CD4-positive, alpha-beta memory T cell (primary cell): ENCODE results near the gene C9orf153. TPM values are rescaled to one million over a fixed set of nuclear protein-coding genes. Genes with fewer than 3 reads are reported as not detected.
A peak's percentile ranks its signal among the peaks of the same experiment; 100 is the strongest.

Experiments
- CTCF ChIA-PET: fragments of 350-600 bp; sonication (Branson Sonifier 250); formaldehyde crosslinking; loops from one replicate; lab custom pipeline; 2021; ENCODE audit warnings: inconsistent platforms; ENCODE audit not compliant: partially characterized antibody; lab: Charles Lee
- POLR2A ChIA-PET: fragments of 350-600 bp; sonication (Branson Sonifier 250); formaldehyde crosslinking; loops from one replicate; lab custom pipeline; 2021; ENCODE audit not compliant: partially characterized antibody; lab: Charles Lee
- DNase-seq, 5 donors: peaks; one replicate each; pipeline versions ENCODE4 v3.0.0 to v3.0.0-alpha.2; 2020 to 2022; ENCODE audit warnings: mixed read lengths in 1 of 5
- H3K27ac ChIP-seq: one replicate; pipeline ENCODE4 v1.7.0; 2013; ENCODE audit warnings: low read depth, low read length
- H3K27me3 ChIP-seq: 2 replicates; pipeline ENCODE4 v1.7.0; 2013; ENCODE audit warnings: mild to moderate bottlenecking, low read length, moderate library complexity; ENCODE audit not compliant: insufficient read depth
- H3K36me3 ChIP-seq: 2 replicates; pipeline ENCODE4 v1.7.0; 2013; ENCODE audit warnings: mild to moderate bottlenecking, low read length, moderate library complexity; ENCODE audit not compliant: insufficient read depth
- H3K4me1 ChIP-seq: 2 replicates; pipeline ENCODE4 v1.7.0; 2013; ENCODE audit warnings: mild to moderate bottlenecking, low read length, moderate library complexity; ENCODE audit not compliant: insufficient read depth
- H3K4me3 ChIP-seq, 2 donors: one replicate each; pipeline ENCODE4 v1.7.0; 2013; ENCODE audit warnings: low read length in 2 of 2, mild to moderate bottlenecking in 1 of 2
- H3K9me3 ChIP-seq, 2 donors: one replicate each; pipeline ENCODE4 v1.7.0; 2013; ENCODE audit warnings: low read length in 2 of 2, control low read depth in 1 of 2; ENCODE audit not compliant: control insufficient read depth in 1 of 2
- H3K27ac Mint-ChIP-seq, 7 donors: one replicate each; pipeline ENCODE4 v1.8.0; 2020 to 2021; ENCODE audit warnings: mixed read lengths in 7 of 7, mild to moderate bottlenecking in 6 of 7, inconsistent platforms in 3 of 7, moderate library complexity in 3 of 7
- H3K27me3 Mint-ChIP-seq, 2 donors: one replicate each; pipeline ENCODE4 v1.8.0; 2020 to 2021; ENCODE audit warnings: mixed read lengths in 2 of 2
- H3K36me3 Mint-ChIP-seq, 2 donors: one replicate each; pipeline ENCODE4 v1.8.0; 2020 to 2021; ENCODE audit warnings: mixed read lengths in 2 of 2, inconsistent platforms in 1 of 2, mild to moderate bottlenecking in 1 of 2
- H3K4me1 Mint-ChIP-seq, 4 donors: one replicate each; pipeline ENCODE4 v1.8.0; 2020 to 2021; ENCODE audit warnings: mixed read lengths in 4 of 4, mild to moderate bottlenecking in 1 of 4
- H3K4me3 Mint-ChIP-seq, 8 donors: one replicate each; pipeline ENCODE4 v1.8.0; 2020 to 2021; ENCODE audit warnings: mixed read lengths in 8 of 8, mild to moderate bottlenecking in 7 of 8, moderate library complexity in 6 of 8, inconsistent platforms in 3 of 8
- H3K9me3 Mint-ChIP-seq, 8 donors: one replicate each; pipeline ENCODE4 v1.8.0; 2020 to 2021; ENCODE audit warnings: mixed read lengths in 8 of 8, mild to moderate bottlenecking in 5 of 8, inconsistent platforms in 3 of 8, moderate library complexity in 1 of 8
- intact Hi-C: fragments of 100-400 bp; cut with micrococcal nuclease; formaldehyde crosslinking; loops from one replicate; pipeline ENCODE4 v1.15.1; 2023
- polyA plus RNA-seq, 2 donors: library from polyadenylated mRNA; unstranded; fragments of 300-500 nt; fragmentation: Illumina TruSeq; gene quantifications; one replicate each; pipeline ENCODE4 v1.2.3, GENCODE V29; 2021
- total RNA-seq, 2 experiments: library from RNA; stranded (reverse); gene quantifications; one replicate each; pipeline ENCODE4 v1.2.3, GENCODE V29; 2021

Gene C9orf153
- total and polyA plus RNA-seq, 4 experiments from 2014 or later: 0.55 to 0.87 TPM; not detected in 2

- Histone ChIP-seq H3K4me1 (no peaks in the 10 kb centered on the region), H3K4me3 (no peak overlapping the region), H3K27ac (no peak overlapping the region), H3K36me3 (no peaks in the 10 kb centered on the region), H3K9me3 (no peaks in the 10 kb centered on the region), H3K27me3 (no peaks in the 10 kb centered on the region)
- Mint-ChIP-seq H3K9me3 (peaks cover 0 to 26% (median 14%) of the 10 kb centered on the region in 8 donors), H3K36me3 (peaks cover 1 to 5% of the 10 kb centered on the region in 2 donors), H3K4me3 (no peak overlapping the region), H3K27me3 (peaks cover 6% of the 10 kb centered on the region in 2 donors), H3K27ac (no peak overlapping the region), H3K4me1 (no peaks in the 10 kb centered on the region)
- ChIA-PET CTCF (no interaction called here), POLR2A (no interaction called here)
- intact Hi-C loops: no loop called here
- no peak for DNase-seq
Observed at GRCh38 chr9:86252870-86253269, 6.6 kb downstream of the C9orf153 start.

- Mint-ChIP-seq H3K9me3 (peaks cover 0 to 25% (median 13%) of the 10 kb centered on the region in 8 donors), H3K36me3 (peaks cover 0 to 1% of the 10 kb centered on the region in 2 donors), H3K4me3 (no peak overlapping the region), H3K4me1 (peaks cover 0 to 2% (median 0%) of the 10 kb centered on the region in 4 donors), H3K27me3 (peaks cover 6 to 8% of the 10 kb centered on the region in 2 donors), H3K27ac (no peak overlapping the region)
- DNase-seq: no peak
- intact Hi-C loops: no loop called here
- Histone ChIP-seq H3K9me3 (no peaks in the 10 kb centered on the region), H3K4me3 (no peak overlapping the region), H3K4me1 (no peaks in the 10 kb centered on the region), H3K27ac (no peak overlapping the region), H3K36me3 (no peaks in the 10 kb centered on the region), H3K27me3 (no peaks in the 10 kb centered on the region)
- CTCF ChIA-PET: no interaction called here
- POLR2A ChIA-PET: no interaction called here
Observed at GRCh38 chr9:86250123-86250522, 9.3 kb downstream of the C9orf153 start.

- H3K4me3 ChIP-seq: no peak overlapping the region
- H3K36me3 ChIP-seq: no peaks in the 10 kb centered on the region
- Mint-ChIP-seq H3K9me3 (peaks cover 0 to 16% (median 10%) of the 10 kb centered on the region in 8 donors), H3K27ac (no peak overlapping the region), H3K27me3 (peaks cover 6 to 8% of the 10 kb centered on the region in 2 donors), H3K4me1 (peaks cover 0 to 2% (median 0%) of the 10 kb centered on the region in 4 donors), H3K4me3 (no peak overlapping the region), H3K36me3 (no peaks in the 10 kb centered on the region)
- no peaks in the 10 kb centered on the region for H3K27me3 ChIP-seq
- POLR2A ChIA-PET: no interaction called here
- no peaks in the 10 kb centered on the region for H3K9me3 ChIP-seq
- CTCF ChIA-PET: no interaction called here
- H3K4me1 ChIP-seq: no peaks in the 10 kb centered on the region
- DNase-seq: no peak
- H3K27ac ChIP-seq: no peak overlapping the region
- intact Hi-C loops: no loop called here
Observed at GRCh38 chr9:86248746-86249145, 10.7 kb downstream of the C9orf153 start.

- no peak overlapping the region for H3K4me3 Mint-ChIP-seq
- no peaks in the 10 kb centered on the region for H3K36me3 Mint-ChIP-seq
- intact Hi-C loops: no loop called here
- H3K27ac Mint-ChIP-seq: no peak overlapping the region
- Histone ChIP-seq H3K4me1 (no peaks in the 10 kb centered on the region), H3K9me3 (no peaks in the 10 kb centered on the region), H3K4me3 (no peak overlapping the region), H3K36me3 (no peaks in the 10 kb centered on the region), H3K27me3 (no peaks in the 10 kb centered on the region), H3K27ac (no peak overlapping the region)
- H3K27me3 Mint-ChIP-seq: peaks cover 6 to 8% of the 10 kb centered on the region in 2 donors
- DNase-seq: no peak
- H3K4me1 Mint-ChIP-seq: peaks cover 0 to 2% (median 0%) of the 10 kb centered on the region in 4 donors
- POLR2A ChIA-PET: no interaction called here
- CTCF ChIA-PET: no interaction called here
- H3K9me3 Mint-ChIP-seq: peaks cover 0 to 5% (median 2%) of the 10 kb centered on the region in 8 donors
Observed at GRCh38 chr9:86246752-86247161, 12.7 kb downstream of the C9orf153 start.

- ChIA-PET CTCF (no interaction called here), POLR2A (no interaction called here)
- Mint-ChIP-seq H3K4me1 (peaks cover 0 to 2% (median 0%) of the 10 kb centered on the region in 4 donors), H3K27me3 (no peaks in the 10 kb centered on the region), H3K4me3 (no peak overlapping the region), H3K9me3 (peaks cover 0 to 2% (median 0%) of the 10 kb centered on the region in 8 donors), H3K36me3 (no peaks in the 10 kb centered on the region), H3K27ac (peak overlapping the region in 1 of 7 donors; percentile 4)
- intact Hi-C loops: no loop called here
- no peak overlapping the region for H3K27ac ChIP-seq
- no peaks in the 10 kb centered on the region for H3K27me3 ChIP-seq
- H3K9me3 ChIP-seq: no peaks in the 10 kb centered on the region
- no peaks in the 10 kb centered on the region for H3K36me3 ChIP-seq
- DNase-seq: no peak
- no peaks in the 10 kb centered on the region for H3K4me1 ChIP-seq
- H3K4me3 ChIP-seq: no peak overlapping the region
Observed at GRCh38 chr9:86242071-86242470, 17.4 kb downstream of the C9orf153 start.

GRCh38 chr9:86241216-86241615, 18.2 kb downstream of the C9orf153 start:
- H3K9me3 Mint-ChIP-seq: peaks cover 0 to 2% (median 0%) of the 10 kb centered on the region in 8 donors
- H3K4me3 Mint-ChIP-seq: no peak overlapping the region
- Histone ChIP-seq H3K9me3 (no peaks in the 10 kb centered on the region), H3K27ac (no peak overlapping the region), H3K27me3 (no peaks in the 10 kb centered on the region), H3K4me3 (no peak overlapping the region), H3K4me1 (no peaks in the 10 kb centered on the region), H3K36me3 (no peaks in the 10 kb centered on the region)
- DNase-seq: no peak
- H3K27ac Mint-ChIP-seq: no peak overlapping the region
- H3K27me3 Mint-ChIP-seq: no peaks in the 10 kb centered on the region
- intact Hi-C loops: no loop called here
- no peaks in the 10 kb centered on the region for H3K36me3 Mint-ChIP-seq
- ChIA-PET CTCF (interaction anchor here (0.7 kb wide), 1 partner anchor 129 kb away, joined by 3 read pairs; no protein-coding TSS in a partner anchor), POLR2A (no interaction called here)
- H3K4me1 Mint-ChIP-seq: peaks cover 0 to 2% (median 0%) of the 10 kb centered on the region in 4 donors

- H3K27ac Mint-ChIP-seq: no peak overlapping the region
- no peak for DNase-seq
- H3K9me3 Mint-ChIP-seq: no peaks in the 10 kb centered on the region
- no peaks in the 10 kb centered on the region for H3K36me3 Mint-ChIP-seq
- Histone ChIP-seq H3K36me3 (no peaks in the 10 kb centered on the region), H3K27me3 (no peaks in the 10 kb centered on the region), H3K4me3 (no peak overlapping the region), H3K4me1 (no peaks in the 10 kb centered on the region), H3K27ac (no peak overlapping the region), H3K9me3 (no peaks in the 10 kb centered on the region)
- intact Hi-C loops: no loop called here
- CTCF ChIA-PET: interaction anchor here (0.8 kb wide), 1 partner anchor 86 kb away, joined by 3 read pairs; no protein-coding TSS in a partner anchor
- peaks cover 0 to under 1% of the 10 kb centered on the region in 2 donors for H3K27me3 Mint-ChIP-seq
- POLR2A ChIA-PET: no interaction called here
- no peak overlapping the region for H3K4me3 Mint-ChIP-seq
- H3K4me1 Mint-ChIP-seq: peaks cover 0 to 2% (median 0%) of the 10 kb centered on the region in 4 donors
Observed at GRCh38 chr9:86238861-86239770, 20.3 kb downstream of the C9orf153 start.
